Measurements from ENCODE around the gene CPPED1. TPM values are rescaled to one million over a fixed set of nuclear protein-coding genes. Genes with fewer than 3 reads are reported as not detected.

Gene CPPED1
- total RNA-seq, 2 donors from 2014 or later = 22.8 to 29.1 TPM

DNA sequence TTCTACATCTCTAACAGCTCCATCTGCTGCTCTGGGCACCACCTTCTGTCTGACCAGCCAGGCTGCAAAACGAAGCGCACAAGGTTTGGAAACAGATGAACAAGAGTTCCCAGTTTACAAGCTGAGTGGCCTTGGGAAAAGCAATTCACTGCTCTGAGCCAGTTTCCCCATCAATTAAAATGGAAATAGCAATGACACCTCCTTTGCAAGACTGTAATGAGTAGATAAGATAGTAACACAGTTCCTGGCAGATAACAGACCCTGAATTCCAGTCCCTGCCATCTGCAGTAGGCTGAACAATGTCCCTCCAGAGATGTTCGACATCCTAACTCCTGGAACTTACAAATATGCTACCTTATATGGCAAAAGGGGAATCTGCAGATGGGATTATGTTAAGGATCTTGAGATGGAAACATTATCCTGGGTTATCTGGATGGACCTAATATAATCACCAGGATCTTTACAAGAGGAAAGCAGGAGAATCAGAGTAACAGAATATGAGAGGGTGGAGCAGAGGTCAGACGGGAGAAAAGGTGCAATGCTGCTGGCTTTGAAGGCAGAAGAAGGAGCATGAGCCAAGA is 27.9 kb downstream of the CPPED1 start:
- Histone ChIP-seq H3K9ac (ENCODE audit: low read depth in 2 of 2, low read length in 2 of 2) (no peak overlapping the region), H3K4me1 (no peaks in the 10 kb centered on the region), H3K9me3 (no peaks in the 10 kb centered on the region), H3K27me3 (no peaks in the 10 kb centered on the region), H3K4me3 (no peak overlapping the region), H3K36me3 (no peaks in the 10 kb centered on the region), H3K27ac (no peak overlapping the region)
- intact Hi-C loops (cut with DNase I) = no loop called here
- no peak for DNase-seq
- TF ChIP-seq, protein P1, sequence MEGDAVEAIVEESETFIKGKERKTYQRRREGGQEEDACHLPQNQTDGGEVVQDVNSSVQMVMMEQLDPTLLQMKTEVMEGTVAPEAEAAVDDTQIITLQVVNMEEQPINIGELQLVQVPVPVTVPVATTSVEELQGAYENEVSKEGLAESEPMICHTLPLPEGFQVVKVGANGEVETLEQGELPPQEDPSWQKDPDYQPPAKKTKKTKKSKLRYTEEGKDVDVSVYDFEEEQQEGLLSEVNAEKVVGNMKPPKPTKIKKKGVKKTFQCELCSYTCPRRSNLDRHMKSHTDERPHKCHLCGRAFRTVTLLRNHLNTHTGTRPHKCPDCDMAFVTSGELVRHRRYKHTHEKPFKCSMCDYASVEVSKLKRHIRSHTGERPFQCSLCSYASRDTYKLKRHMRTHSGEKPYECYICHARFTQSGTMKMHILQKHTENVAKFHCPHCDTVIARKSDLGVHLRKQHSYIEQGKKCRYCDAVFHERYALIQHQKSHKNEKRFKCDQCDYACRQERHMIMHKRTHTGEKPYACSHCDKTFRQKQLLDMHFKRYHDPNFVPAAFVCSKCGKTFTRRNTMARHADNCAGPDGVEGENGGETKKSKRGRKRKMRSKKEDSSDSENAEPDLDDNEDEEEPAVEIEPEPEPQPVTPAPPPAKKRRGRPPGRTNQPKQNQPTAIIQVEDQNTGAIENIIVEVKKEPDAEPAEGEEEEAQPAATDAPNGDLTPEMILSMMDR (IDR thresholded peaks at IDR 0.05) = no peak

DNA sequence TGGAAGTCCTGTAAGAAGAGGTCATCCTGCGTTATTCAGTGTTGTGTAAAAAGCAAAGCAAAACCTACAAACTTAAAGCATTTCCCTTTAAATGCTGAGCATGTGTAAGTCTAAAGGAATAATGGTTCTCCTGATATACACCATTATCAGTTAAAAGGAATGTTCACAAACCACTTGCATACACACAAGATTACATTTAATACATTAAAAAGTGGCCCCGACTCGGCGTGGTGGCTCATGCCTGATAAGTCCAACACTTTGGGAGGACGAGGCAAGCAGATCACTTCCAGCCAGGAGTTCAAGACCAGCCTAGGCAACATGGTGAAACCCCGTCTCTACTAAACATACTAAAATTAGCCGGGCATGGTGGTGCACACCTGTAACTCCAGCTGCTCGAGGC is 30.5 kb downstream of the CPPED1 start:
- no peak overlapping the region for H3K4me3 ChIP-seq
- H3K36me3 ChIP-seq = no peaks in the 10 kb centered on the region
- DNase-seq = no peak
- H3K27me3 ChIP-seq = no peaks in the 10 kb centered on the region
- no peak overlapping the region for H3K9ac ChIP-seq (ENCODE audit: low read depth in 2 of 2, low read length in 2 of 2)
- intact Hi-C loops (cut with DNase I) = no loop called here
- no peak overlapping the region for H3K27ac ChIP-seq
- TF ChIP-seq, protein P1 (IDR thresholded peaks at IDR 0.05) = no peak
- H3K4me1 ChIP-seq = no peaks in the 10 kb centered on the region
- H3K9me3 ChIP-seq = no peaks in the 10 kb centered on the region

DNA sequence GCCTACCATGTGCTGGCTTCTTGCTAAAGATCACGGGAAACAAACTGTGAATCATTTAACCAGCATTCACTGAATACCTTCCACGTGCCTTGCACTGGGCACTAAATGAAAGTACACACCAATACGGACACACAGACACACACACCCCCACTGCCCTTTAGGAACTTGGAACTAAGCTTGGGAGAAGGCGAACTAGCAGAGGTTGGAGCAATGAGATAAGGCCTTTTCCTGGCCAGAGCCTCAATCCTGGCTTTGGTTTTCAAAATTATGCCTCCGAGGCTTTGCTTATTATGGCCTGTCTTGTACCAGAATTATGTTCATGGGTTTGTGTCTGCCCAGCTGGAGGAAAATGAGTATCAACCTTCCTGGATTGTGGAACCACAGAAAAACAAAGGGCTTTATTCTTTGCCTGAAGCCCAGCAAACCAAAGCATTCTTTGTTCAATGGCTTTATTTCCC is 32.3 kb downstream of the CPPED1 start:
- H3K9me3 ChIP-seq = no peaks in the 10 kb centered on the region
- H3K4me3 ChIP-seq = no peak overlapping the region
- DNase-seq = no peak
- no peak overlapping the region for H3K9ac ChIP-seq (ENCODE audit: low read depth in 2 of 2, low read length in 2 of 2)
- TF ChIP-seq, protein P1 (IDR thresholded peaks at IDR 0.05) = no peak
- no peaks in the 10 kb centered on the region for H3K27me3 ChIP-seq
- intact Hi-C loops (cut with DNase I) = no loop called here
- no peaks in the 10 kb centered on the region for H3K4me1 ChIP-seq
- H3K36me3 ChIP-seq = no peaks in the 10 kb centered on the region
- no peak overlapping the region for H3K27ac ChIP-seq

DNA sequence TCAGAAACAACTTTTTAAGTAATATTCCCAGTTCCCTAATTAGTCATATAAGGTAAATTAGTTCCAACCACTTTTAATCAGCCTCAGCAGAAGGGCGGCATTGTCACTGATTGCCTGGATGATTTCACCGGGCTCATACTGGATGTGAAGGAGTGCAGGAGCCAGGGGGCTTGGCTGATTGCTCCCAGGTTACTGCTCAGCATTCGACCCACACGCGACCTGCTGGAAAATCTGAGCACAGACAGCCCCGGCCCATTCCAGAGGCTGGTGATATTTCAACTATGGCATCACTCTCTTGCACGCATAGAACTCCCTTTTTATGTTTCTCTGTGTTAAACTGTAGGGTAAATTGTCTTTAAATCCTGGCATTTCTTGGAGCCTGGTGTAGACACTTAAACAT is 34.2 kb downstream of the CPPED1 start:
- intact Hi-C loops (cut with DNase I) = no loop called here

DNA sequence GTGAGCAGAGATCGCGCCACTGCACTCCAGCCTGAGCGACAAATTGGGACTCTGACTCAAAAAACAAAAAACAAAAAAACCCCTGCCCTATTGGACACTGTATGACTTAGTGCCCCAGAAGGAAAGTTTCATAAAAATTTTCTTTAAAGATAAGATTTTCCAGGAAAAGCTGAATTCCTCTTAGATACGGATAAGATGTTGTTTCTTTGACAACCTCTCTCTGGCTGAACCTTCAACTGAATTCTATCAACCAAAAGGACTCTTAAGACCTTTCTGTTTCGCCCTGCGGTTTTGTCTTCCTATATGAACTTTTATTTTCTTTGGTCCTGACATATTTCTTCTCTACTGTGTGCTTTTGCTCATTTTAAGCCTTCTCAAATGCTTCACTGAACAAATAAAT is 35.8 kb downstream of the CPPED1 start:
- no peaks in the 10 kb centered on the region for H3K36me3 ChIP-seq
- H3K9ac ChIP-seq (ENCODE audit: low read depth in 2 of 2, low read length in 2 of 2) = no peak overlapping the region
- no peak overlapping the region for H3K27ac ChIP-seq
- DNase-seq = no peak
- no peaks in the 10 kb centered on the region for H3K9me3 ChIP-seq
- no peaks in the 10 kb centered on the region for H3K4me1 ChIP-seq
- no peaks in the 10 kb centered on the region for H3K27me3 ChIP-seq
- intact Hi-C loops (cut with DNase I) = no loop called here
- H3K4me3 ChIP-seq = no peak overlapping the region
- TF ChIP-seq, protein P1 (IDR thresholded peaks at IDR 0.05) = no peak

More for the DNA sequence above, 34.2 kb downstream of the CPPED1 start:
- DNase-seq = no peak
- H3K36me3 ChIP-seq = no peaks in the 10 kb centered on the region
- H3K27ac ChIP-seq = no peak overlapping the region
- H3K9ac ChIP-seq (ENCODE audit: low read depth in 2 of 2, low read length in 2 of 2) = no peak overlapping the region
- TF ChIP-seq, protein P1 (IDR thresholded peaks at IDR 0.05) = no peak
- no peak overlapping the region for H3K4me3 ChIP-seq
- no peaks in the 10 kb centered on the region for H3K27me3 ChIP-seq
- H3K9me3 ChIP-seq = no peaks in the 10 kb centered on the region
- no peaks in the 10 kb centered on the region for H3K4me1 ChIP-seq

All from colonic mucosa (tissue), 4 donors.